HepG2 (cell line): ENCODE data around the gene RAP2A. TPM values are rescaled to one million over a fixed set of nuclear protein-coding genes. Genes with fewer than 3 reads are reported as not detected.

Experiments
- CEBPZ ChIP-seq: IDR thresholded peaks from 2 replicates; pipeline ENCODE4 v1.6.1; 2012; ENCODE audit warnings: low read length, improper control_type of control experiment
- CENPX ChIP-seq: sonication (generic); formaldehyde crosslinking; IDR thresholded peaks from 2 replicates; pipeline ENCODE4 v1.9.0; 2021; ENCODE audit warnings: mild to moderate bottlenecking, missing genetic modification reagents, moderate library complexity
- HINFP ChIP-seq: sonication (generic); formaldehyde crosslinking; IDR thresholded peaks from 2 replicates; pipeline ENCODE4 v1.4.0; 2020; ENCODE audit warnings: low read depth, mild to moderate bottlenecking, missing genetic modification reagents
- RBFOX2 ChIP-seq: fragments of 200-400 bp; formaldehyde crosslinking; IDR thresholded peaks from 2 replicates; pipeline ENCODE4 v1.6.1; 2017; ENCODE audit warnings: low read depth, mild to moderate bottlenecking, low read length
- TCF12 ChIP-seq, 2 experiments: fragments of 450-650 bp in 1 of 2; sonication (generic) in 1 of 2; formaldehyde crosslinking in 1 of 2; IDR thresholded peaks; 2 replicates each; pipeline versions ENCODE4 v1.6.1 to v1.8.0; 2017 to 2022; ENCODE audit warnings: antibody characterized with exemption in 1 of 2, mild to moderate bottlenecking in 1 of 2, missing genetic modification reagents in 1 of 2, moderate library complexity in 1 of 2
- THYN1 ChIP-seq: sonication (generic); formaldehyde crosslinking; IDR thresholded peaks from 2 replicates; pipeline ENCODE4 v1.8.1; 2023; ENCODE audit warnings: low read depth, mild to moderate bottlenecking, moderate library complexity, missing genetic modification reagents, borderline replicate concordance
- TMF1 ChIP-seq: sonication (generic); formaldehyde crosslinking; IDR thresholded peaks from 2 replicates; pipeline ENCODE4 v1.8.1; 2022; ENCODE audit warnings: low read depth, missing genetic modification reagents
- ZNF230 ChIP-seq: sonication (generic); formaldehyde crosslinking; IDR thresholded peaks from 2 replicates; pipeline ENCODE4 v1.4.0; 2020; ENCODE audit warnings: mild to moderate bottlenecking, missing genetic modification reagents
- ZNF337 ChIP-seq: sonication (generic); formaldehyde crosslinking; IDR thresholded peaks from 2 replicates; pipeline ENCODE4 v1.5.1; 2020; ENCODE audit warnings: missing genetic modification reagents, low read depth, mild to moderate bottlenecking, borderline replicate concordance
- ZSCAN31 ChIP-seq: sonication (generic); formaldehyde crosslinking; IDR thresholded peaks from 2 replicates; pipeline ENCODE4 v1.5.0; 2020; ENCODE audit warnings: low read depth, mild to moderate bottlenecking, missing genetic modification reagents
- polyA plus RNA-seq, 8 experiments: library from polyadenylated mRNA; depleted of rRNA in 3 of 8; stranded (reverse) in 7 of 8; unstranded in 1 of 8; fragments of >200 nt; fragmentation: Illumina TruSeq in 4 of 8; extraction: Trizol in 4 of 8; gene quantifications; 2 replicates each; pipeline versions ENCODE4 v1.2.1 to v1.2.3, GENCODE V29; 2011 to 2016; ENCODE audit warnings: low read depth in 4 of 8, missing spikeins in 1 of 8, mixed read lengths in 1 of 8; ENCODE audit not compliant: insufficient read depth in 1 of 8
- total RNA-seq, 5 experiments: library from RNA; depleted of rRNA; stranded (reverse); fragments of >200 nt; fragmentation: Illumina TruSeq; extraction: Trizol; gene quantifications; 2 replicates each; pipeline ENCODE4 v1.2.3, GENCODE V29; 2016; ENCODE audit warnings: low read depth in 1 of 5
- TF ChIP-seq, protein P1 (sequence below): sonication (generic); formaldehyde crosslinking; IDR thresholded peaks from 2 replicates; pipeline ENCODE4 v1.4.0; 2020; ENCODE audit warnings: missing genetic modification reagents
- TF ChIP-seq, protein P2 (sequence below): sonication (generic); formaldehyde crosslinking; IDR thresholded peaks from 2 replicates; pipeline ENCODE4 v1.5.0; 2020; ENCODE audit warnings: mild to moderate bottlenecking, missing genetic modification reagents, moderate library complexity
- TF ChIP-seq, protein P3 (sequence below): sonication (generic); formaldehyde crosslinking; IDR thresholded peaks from 2 replicates; pipeline ENCODE4 v1.5.0; 2020; ENCODE audit warnings: missing genetic modification reagents

Gene RAP2A
- total and polyA plus RNA-seq, 2 of the 13 experiments (the other 11 are each of a cell fraction or from before 2014, with no cell fraction given): 9.9 to 23.1 TPM

- TF ChIP-seq, protein P1, sequence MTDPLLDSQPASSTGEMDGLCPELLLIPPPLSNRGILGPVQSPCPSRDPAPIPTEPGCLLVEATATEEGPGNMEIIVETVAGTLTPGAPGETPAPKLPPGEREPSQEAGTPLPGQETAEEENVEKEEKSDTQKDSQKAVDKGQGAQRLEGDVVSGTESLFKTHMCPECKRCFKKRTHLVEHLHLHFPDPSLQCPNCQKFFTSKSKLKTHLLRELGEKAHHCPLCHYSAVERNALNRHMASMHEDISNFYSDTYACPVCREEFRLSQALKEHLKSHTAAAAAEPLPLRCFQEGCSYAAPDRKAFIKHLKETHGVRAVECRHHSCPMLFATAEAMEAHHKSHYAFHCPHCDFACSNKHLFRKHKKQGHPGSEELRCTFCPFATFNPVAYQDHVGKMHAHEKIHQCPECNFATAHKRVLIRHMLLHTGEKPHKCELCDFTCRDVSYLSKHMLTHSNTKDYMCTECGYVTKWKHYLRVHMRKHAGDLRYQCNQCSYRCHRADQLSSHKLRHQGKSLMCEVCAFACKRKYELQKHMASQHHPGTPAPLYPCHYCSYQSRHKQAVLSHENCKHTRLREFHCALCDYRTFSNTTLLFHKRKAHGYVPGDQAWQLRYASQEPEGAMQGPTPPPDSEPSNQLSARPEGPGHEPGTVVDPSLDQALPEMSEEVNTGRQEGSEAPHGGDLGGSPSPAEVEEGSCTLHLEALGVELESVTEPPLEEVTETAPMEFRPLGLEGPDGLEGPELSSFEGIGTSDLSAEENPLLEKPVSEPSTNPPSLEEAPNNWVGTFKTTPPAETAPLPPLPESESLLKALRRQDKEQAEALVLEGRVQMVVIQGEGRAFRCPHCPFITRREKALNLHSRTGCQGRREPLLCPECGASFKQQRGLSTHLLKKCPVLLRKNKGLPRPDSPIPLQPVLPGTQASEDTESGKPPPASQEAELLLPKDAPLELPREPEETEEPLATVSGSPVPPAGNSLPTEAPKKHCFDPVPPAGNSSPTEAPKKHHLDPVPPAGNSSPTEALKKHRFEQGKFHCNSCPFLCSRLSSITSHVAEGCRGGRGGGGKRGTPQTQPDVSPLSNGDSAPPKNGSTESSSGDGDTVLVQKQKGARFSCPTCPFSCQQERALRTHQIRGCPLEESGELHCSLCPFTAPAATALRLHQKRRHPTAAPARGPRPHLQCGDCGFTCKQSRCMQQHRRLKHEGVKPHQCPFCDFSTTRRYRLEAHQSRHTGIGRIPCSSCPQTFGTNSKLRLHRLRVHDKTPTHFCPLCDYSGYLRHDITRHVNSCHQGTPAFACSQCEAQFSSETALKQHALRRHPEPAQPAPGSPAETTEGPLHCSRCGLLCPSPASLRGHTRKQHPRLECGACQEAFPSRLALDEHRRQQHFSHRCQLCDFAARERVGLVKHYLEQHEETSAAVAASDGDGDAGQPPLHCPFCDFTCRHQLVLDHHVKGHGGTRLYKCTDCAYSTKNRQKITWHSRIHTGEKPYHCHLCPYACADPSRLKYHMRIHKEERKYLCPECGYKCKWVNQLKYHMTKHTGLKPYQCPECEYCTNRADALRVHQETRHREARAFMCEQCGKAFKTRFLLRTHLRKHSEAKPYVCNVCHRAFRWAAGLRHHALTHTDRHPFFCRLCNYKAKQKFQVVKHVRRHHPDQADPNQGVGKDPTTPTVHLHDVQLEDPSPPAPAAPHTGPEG (CRISPR knock-in tag): no peak
- TF ChIP-seq HINFP (CRISPR knock-in tag): peak; percentile 33; the same call in 1 of the 2 replicates
- TF ChIP-seq ZNF230 (CRISPR knock-in tag): no peak
- TF ChIP-seq RBFOX2: peak; percentile 64
- no peak for TF ChIP-seq ZSCAN31 (CRISPR knock-in tag)
- TF ChIP-seq CEBPZ: no peak
- TF ChIP-seq, protein P2, sequence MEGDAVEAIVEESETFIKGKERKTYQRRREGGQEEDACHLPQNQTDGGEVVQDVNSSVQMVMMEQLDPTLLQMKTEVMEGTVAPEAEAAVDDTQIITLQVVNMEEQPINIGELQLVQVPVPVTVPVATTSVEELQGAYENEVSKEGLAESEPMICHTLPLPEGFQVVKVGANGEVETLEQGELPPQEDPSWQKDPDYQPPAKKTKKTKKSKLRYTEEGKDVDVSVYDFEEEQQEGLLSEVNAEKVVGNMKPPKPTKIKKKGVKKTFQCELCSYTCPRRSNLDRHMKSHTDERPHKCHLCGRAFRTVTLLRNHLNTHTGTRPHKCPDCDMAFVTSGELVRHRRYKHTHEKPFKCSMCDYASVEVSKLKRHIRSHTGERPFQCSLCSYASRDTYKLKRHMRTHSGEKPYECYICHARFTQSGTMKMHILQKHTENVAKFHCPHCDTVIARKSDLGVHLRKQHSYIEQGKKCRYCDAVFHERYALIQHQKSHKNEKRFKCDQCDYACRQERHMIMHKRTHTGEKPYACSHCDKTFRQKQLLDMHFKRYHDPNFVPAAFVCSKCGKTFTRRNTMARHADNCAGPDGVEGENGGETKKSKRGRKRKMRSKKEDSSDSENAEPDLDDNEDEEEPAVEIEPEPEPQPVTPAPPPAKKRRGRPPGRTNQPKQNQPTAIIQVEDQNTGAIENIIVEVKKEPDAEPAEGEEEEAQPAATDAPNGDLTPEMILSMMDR: peak; percentile 59
- TF ChIP-seq TMF1 (CRISPR knock-in tag): peak; percentile 60; the same call in 1 of the 2 replicates
- no peak for TF ChIP-seq THYN1 (CRISPR knock-in tag)
- no peak for TF ChIP-seq TCF12 (IDR thresholded peaks at IDR 0.05)
- no peak for TF ChIP-seq TCF12 (CRISPR knock-in tag; IDR thresholded peaks at IDR 0.05)
- TF ChIP-seq CENPX (CRISPR knock-in tag): no peak
- TF ChIP-seq, protein P3, sequence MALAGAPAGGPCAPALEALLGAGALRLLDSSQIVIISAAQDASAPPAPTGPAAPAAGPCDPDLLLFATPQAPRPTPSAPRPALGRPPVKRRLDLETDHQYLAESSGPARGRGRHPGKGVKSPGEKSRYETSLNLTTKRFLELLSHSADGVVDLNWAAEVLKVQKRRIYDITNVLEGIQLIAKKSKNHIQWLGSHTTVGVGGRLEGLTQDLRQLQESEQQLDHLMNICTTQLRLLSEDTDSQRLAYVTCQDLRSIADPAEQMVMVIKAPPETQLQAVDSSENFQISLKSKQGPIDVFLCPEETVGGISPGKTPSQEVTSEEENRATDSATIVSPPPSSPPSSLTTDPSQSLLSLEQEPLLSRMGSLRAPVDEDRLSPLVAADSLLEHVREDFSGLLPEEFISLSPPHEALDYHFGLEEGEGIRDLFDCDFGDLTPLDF (CRISPR knock-in tag): peak; percentile 79
- TF ChIP-seq ZNF337 (CRISPR knock-in tag): no peak
These were observed at the start of gene RAP2A (continued) for GRCh38 chr13:97433727-97434396.
